ENCODE data around the gene MRPS9.

The MRPS9 gene

DNA sequence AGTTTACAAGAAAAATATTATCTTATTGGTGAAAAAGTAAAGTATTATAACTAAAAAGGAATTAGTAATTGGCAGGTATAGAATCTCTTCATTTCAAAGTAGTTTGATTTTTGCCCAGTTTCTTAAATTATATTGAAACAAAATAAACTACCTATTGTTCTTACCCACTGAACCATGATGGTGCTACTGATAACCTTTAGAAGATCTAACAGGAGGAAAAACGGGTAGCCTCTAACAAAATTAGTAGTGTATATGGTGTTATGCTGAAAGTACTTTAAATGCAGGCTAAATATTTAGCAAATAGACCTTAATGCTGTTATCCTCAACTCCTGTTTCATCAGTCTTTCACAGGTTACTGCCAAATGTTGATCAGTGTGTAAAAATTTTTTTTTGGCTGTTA is 19.1 kb downstream of the MRPS9 start:
- no peak overlapping the region for H3K27ac ChIP-seq
- TF ChIP-seq, protein P1, sequence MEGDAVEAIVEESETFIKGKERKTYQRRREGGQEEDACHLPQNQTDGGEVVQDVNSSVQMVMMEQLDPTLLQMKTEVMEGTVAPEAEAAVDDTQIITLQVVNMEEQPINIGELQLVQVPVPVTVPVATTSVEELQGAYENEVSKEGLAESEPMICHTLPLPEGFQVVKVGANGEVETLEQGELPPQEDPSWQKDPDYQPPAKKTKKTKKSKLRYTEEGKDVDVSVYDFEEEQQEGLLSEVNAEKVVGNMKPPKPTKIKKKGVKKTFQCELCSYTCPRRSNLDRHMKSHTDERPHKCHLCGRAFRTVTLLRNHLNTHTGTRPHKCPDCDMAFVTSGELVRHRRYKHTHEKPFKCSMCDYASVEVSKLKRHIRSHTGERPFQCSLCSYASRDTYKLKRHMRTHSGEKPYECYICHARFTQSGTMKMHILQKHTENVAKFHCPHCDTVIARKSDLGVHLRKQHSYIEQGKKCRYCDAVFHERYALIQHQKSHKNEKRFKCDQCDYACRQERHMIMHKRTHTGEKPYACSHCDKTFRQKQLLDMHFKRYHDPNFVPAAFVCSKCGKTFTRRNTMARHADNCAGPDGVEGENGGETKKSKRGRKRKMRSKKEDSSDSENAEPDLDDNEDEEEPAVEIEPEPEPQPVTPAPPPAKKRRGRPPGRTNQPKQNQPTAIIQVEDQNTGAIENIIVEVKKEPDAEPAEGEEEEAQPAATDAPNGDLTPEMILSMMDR (IDR thresholded peaks at IDR 0.05; ENCODE audit: low read depth, low read length, missing control alignments) = no peak
- in situ Hi-C loops (cut with HindIII; ENCODE audit: low pct_ligation_motif_present, low sequenced_read_pairs) = no loop called here

DNA sequence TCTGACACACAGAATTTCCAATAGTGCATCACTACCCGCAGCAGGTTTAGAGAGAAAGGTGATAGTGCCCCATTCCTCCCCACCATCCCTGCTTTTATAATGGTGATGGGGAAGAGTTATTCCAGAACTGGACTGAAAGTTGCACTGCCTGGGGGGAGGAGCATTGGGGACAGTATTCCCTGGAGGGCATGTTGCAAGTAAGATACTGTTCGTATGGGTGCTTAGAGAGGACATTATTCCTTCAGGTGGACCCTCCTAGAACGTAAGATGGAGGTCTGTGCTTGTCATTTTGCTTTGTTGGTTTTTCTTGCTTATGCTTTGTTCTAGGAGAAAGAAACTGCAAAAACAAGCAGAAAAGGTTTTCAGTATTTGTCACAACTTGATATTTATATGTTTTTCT is 23.7 kb downstream of the MRPS9 start:
- TF ChIP-seq, protein P1 (IDR thresholded peaks at IDR 0.05; ENCODE audit: low read depth, low read length, missing control alignments) = no peak
- no peak for DNase-seq
- Histone ChIP-seq H3K27me3 (replicated peaks) (no peaks in the 10 kb centered on the region), H3K36me3 (replicated peaks) (no peaks in the 10 kb centered on the region), H3K27ac (no peak overlapping the region), H3K4me3 (ENCODE audit: low read depth, low read length) (no peak overlapping the region)
- in situ Hi-C loops (cut with HindIII; ENCODE audit: low pct_ligation_motif_present, low sequenced_read_pairs) = no loop called here

More for the DNA sequence above, 19.1 kb downstream of the MRPS9 start:
- Histone ChIP-seq H3K27me3 (replicated peaks) (no peaks in the 10 kb centered on the region), H3K4me3 (ENCODE audit: low read depth, low read length) (no peak overlapping the region), H3K36me3 (replicated peaks) (no peaks in the 10 kb centered on the region)
- no peak for DNase-seq

- H3K4me3 ChIP-seq (ENCODE audit: low read depth, low read length) = no peak overlapping the region
- H3K27ac ChIP-seq = no peak overlapping the region
- H3K27me3 ChIP-seq (replicated peaks) = no peaks in the 10 kb centered on the region
- TF ChIP-seq, protein P1 (IDR thresholded peaks at IDR 0.05; ENCODE audit: low read depth, low read length, missing control alignments) = no peak
- no peaks in the 10 kb centered on the region for H3K36me3 ChIP-seq (replicated peaks)
- no peak for DNase-seq
- in situ Hi-C loops (cut with HindIII; ENCODE audit: low pct_ligation_motif_present, low sequenced_read_pairs) = no loop called here
Measured at GRCh38 chr2:105062158-105062557, 24.3 kb downstream of the MRPS9 start.

GRCh38 chr2:105068387-105068786 is 30.5 kb downstream of the MRPS9 start:
- TF ChIP-seq, protein P1 (IDR thresholded peaks at IDR 0.05; ENCODE audit: low read depth, low read length, missing control alignments) = no peak
- DNase-seq = no peak
- H3K27ac ChIP-seq = no peak overlapping the region
- no peak overlapping the region for H3K4me3 ChIP-seq (ENCODE audit: low read depth, low read length)
- H3K27me3 ChIP-seq (replicated peaks) = no peaks in the 10 kb centered on the region
- in situ Hi-C loops (cut with HindIII; ENCODE audit: low pct_ligation_motif_present, low sequenced_read_pairs) = no loop called here
- no peaks in the 10 kb centered on the region for H3K36me3 ChIP-seq (replicated peaks)

DNA sequence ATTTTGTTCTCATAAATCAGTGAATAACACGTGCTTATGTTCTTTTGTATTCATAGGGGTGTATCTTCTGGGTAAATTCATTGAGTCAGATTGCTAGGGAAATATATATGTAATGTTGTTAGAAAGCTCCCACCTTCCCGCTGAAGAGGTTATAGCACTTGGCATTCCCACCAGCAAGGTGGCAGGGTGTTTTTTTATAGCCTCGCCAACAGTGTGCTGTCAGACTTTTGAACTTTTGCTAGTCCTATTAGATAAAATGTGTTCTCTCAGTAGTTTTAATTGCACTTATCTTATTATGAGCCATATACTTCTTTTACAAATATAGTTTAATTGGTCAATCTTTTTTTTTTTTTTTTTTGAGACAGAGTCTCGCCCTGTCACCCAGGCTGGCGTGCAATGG is 31.0 kb downstream of the MRPS9 start:
- TF ChIP-seq, protein P1 (IDR thresholded peaks at IDR 0.05; ENCODE audit: low read depth, low read length, missing control alignments) = no peak
- H3K4me3 ChIP-seq (ENCODE audit: low read depth, low read length) = no peak overlapping the region
- no peaks in the 10 kb centered on the region for H3K27me3 ChIP-seq (replicated peaks)
- H3K36me3 ChIP-seq (replicated peaks) = no peaks in the 10 kb centered on the region
- DNase-seq = no peak
- in situ Hi-C loops (cut with HindIII; ENCODE audit: low pct_ligation_motif_present, low sequenced_read_pairs) = no loop called here
- no peak overlapping the region for H3K27ac ChIP-seq

Data from brain microvascular endothelial cell (primary cell).